Measurements from ENCODE around the gene CHRM3.

DNA sequence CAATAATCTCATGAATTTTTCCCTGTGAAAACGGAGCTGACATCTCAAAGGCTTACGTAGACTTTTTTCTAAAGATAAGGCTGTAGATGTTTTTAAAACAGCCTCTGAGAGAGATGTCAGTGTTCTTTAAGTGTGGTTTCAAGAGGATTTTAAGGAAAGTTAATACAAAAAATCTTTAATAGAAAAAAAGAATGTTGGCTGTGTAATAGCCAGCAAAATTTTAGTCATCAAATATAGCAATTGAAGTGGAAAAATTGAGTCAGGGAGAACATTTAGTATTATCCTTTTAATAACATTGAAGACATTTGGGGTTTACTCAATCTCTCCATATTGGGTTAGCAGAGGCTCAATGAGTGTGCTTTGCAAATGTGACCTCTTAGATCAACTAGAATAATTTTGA lies 38.6 kb upstream of the CHRM3 start:
- TF ChIP-seq, protein P1, sequence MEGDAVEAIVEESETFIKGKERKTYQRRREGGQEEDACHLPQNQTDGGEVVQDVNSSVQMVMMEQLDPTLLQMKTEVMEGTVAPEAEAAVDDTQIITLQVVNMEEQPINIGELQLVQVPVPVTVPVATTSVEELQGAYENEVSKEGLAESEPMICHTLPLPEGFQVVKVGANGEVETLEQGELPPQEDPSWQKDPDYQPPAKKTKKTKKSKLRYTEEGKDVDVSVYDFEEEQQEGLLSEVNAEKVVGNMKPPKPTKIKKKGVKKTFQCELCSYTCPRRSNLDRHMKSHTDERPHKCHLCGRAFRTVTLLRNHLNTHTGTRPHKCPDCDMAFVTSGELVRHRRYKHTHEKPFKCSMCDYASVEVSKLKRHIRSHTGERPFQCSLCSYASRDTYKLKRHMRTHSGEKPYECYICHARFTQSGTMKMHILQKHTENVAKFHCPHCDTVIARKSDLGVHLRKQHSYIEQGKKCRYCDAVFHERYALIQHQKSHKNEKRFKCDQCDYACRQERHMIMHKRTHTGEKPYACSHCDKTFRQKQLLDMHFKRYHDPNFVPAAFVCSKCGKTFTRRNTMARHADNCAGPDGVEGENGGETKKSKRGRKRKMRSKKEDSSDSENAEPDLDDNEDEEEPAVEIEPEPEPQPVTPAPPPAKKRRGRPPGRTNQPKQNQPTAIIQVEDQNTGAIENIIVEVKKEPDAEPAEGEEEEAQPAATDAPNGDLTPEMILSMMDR (IDR thresholded peaks at IDR 0.05), result no peak
- no peak for TF ChIP-seq POLR2A (IDR thresholded peaks at IDR 0.05)
